AG09309 (cell line): Measurements from ENCODE around the gene FCHSD2.
"Not testable (repeated sequence)": the region's sequence is repeated elsewhere in the genome, so short reads cannot be mapped to it uniquely, and the experiment has no call there.

ENCODE experiments used
- DNase-seq: peaks from one replicate; pipeline ENCODE4 v3.0.0-alpha.2; 2010; ENCODE audit warnings: low read depth
- H3K4me3 ChIP-seq: 2 replicates; pipeline ENCODE4 v1.5.1; 2011; ENCODE audit warnings: mild to moderate bottlenecking, low read depth, low read length, moderate library complexity; ENCODE audit not compliant: control insufficient read depth
- TF ChIP-seq, protein P1 (sequence below): IDR thresholded peaks from 2 replicates; pipeline ENCODE4 v1.5.1; 2011; ENCODE audit warnings: mild to moderate bottlenecking, low read depth, low read length, inconsistent platforms; ENCODE audit not compliant: insufficient read depth, control insufficient read depth; ENCODE audit errors: missing control alignments

The FCHSD2 gene

DNA sequence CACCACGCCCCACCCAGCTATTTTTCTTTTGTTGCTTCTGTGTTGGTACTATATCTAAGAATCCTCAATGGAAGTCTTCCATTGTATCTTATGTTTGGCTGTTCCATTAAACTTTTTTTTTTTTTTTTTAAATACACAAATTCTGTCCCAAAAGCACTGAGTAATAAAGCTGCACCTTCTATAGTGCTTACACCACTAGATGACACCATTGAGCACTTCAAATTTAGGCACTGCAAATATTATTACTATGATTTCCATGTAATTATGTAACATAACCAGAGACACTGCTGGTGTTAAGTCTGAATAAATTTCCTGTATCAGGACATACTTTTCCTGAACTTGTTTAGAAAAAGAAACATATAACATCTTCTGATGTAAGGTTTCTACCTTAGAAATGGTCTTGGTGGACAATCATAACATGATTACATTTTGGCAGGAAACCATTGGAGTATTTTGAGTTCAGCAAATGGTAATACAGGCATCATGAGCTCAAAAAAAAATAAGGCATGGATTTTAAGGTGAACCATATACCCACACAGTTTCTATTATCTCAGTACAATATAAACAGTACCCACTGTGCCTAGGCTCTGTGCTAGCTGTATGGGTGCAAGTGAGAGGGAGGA, 217.4 kb downstream of the FCHSD2 start:
- H3K4me3 ChIP-seq: no peak overlapping the region
- DNase-seq: peak; percentile 20
- TF ChIP-seq, protein P1, sequence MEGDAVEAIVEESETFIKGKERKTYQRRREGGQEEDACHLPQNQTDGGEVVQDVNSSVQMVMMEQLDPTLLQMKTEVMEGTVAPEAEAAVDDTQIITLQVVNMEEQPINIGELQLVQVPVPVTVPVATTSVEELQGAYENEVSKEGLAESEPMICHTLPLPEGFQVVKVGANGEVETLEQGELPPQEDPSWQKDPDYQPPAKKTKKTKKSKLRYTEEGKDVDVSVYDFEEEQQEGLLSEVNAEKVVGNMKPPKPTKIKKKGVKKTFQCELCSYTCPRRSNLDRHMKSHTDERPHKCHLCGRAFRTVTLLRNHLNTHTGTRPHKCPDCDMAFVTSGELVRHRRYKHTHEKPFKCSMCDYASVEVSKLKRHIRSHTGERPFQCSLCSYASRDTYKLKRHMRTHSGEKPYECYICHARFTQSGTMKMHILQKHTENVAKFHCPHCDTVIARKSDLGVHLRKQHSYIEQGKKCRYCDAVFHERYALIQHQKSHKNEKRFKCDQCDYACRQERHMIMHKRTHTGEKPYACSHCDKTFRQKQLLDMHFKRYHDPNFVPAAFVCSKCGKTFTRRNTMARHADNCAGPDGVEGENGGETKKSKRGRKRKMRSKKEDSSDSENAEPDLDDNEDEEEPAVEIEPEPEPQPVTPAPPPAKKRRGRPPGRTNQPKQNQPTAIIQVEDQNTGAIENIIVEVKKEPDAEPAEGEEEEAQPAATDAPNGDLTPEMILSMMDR: peak; percentile 64

DNA sequence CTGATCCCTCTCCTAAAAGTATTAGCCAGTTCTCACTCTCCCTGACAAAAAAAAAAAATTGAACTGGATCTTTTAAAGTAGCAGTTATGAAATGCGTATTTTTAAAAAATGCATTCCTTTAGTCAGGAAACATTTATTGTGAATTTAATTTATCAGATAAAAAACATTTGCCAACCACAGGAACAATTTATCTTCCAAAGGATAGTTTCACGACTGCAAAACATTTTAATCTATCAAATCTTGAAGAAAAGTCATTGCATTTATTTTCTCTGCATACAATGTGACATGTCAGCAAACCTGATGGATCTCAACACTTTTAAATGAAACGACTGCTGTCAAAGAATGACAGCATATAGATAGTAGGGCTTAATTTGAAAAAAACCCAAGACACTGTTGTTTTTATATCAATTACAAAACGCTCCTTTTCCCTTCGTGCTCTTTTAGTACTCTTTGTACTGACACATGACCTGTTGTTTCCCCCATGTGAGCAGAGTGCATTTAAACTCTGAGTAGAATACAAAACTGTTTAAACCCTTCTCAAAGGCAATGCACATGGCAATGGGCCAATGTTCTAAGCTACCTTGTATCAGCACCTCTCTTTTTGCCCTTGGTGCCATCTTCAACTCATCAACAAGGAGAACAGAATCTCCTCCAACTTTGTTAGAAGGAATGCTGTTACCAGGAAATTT, 220.9 kb downstream of the FCHSD2 start:
- DNase-seq: no peak
- no peak overlapping the region for H3K4me3 ChIP-seq
- TF ChIP-seq, protein P1: no peak

DNA sequence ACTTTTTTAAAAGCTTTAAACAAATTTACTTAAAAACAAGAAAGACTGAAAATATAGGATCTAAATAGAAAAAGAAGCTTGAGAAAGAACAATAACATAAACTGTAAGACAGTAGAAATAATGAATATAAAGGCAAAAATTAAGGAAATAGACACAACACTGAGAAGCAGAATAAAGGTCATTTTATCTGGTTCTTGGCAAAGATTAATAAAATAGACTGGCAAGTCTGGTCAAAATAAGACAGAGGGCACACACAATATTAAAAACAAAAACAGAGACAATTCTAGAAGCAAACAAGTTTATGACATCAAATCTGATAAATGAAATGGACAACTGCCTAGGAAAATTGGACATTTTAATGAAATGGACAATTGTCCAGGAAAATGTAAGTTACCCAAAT, 222.1 kb downstream of the FCHSD2 start:
- TF ChIP-seq, protein P1: no peak
- H3K4me3 ChIP-seq: no peak overlapping the region

DNA sequence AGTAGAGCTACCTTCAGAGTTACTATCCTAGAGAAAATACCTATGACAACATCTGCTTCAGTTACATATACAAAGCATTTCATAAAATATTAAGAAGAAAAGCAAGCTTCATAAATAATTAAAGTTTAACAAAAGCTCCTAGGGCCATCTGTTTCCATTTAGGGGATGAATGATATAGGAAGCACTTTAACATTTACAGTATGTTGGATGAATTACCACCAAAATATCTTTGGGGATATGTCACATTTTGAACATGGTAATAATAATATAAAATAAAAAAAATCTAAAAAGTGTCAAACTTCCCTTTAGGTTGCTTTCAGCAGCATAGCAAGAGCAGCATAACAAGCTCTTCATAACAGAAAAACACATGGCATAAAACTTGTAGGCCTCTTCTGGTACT, 223.3 kb downstream of the FCHSD2 start:
- DNase-seq: no peak
- H3K4me3 ChIP-seq: no peak overlapping the region
- TF ChIP-seq, protein P1: no peak

More for the DNA sequence above, 222.1 kb downstream of the FCHSD2 start:
- no peak for DNase-seq

DNA sequence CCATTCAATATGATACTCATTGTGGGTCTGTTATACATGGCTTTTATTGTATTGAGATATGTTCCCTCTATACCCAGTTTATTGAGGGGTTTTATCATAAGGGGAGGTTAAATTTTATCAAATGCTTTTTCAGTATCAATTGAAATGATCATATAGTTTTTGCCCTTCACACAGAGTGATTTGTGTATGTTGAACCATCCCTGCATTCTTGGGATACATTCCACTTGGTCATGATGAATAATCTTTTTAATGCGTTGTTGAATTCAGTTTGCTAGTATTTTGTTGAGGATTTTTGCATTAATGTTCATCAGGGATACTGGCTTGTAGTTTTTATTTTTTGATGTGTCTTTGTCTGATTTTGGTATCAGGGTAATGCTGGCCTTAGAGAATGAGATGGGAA, 229.9 kb downstream of the FCHSD2 start:
- TF ChIP-seq, protein P1: no peak
- H3K4me3 ChIP-seq: no peak overlapping the region
- DNase-seq: no peak

DNA sequence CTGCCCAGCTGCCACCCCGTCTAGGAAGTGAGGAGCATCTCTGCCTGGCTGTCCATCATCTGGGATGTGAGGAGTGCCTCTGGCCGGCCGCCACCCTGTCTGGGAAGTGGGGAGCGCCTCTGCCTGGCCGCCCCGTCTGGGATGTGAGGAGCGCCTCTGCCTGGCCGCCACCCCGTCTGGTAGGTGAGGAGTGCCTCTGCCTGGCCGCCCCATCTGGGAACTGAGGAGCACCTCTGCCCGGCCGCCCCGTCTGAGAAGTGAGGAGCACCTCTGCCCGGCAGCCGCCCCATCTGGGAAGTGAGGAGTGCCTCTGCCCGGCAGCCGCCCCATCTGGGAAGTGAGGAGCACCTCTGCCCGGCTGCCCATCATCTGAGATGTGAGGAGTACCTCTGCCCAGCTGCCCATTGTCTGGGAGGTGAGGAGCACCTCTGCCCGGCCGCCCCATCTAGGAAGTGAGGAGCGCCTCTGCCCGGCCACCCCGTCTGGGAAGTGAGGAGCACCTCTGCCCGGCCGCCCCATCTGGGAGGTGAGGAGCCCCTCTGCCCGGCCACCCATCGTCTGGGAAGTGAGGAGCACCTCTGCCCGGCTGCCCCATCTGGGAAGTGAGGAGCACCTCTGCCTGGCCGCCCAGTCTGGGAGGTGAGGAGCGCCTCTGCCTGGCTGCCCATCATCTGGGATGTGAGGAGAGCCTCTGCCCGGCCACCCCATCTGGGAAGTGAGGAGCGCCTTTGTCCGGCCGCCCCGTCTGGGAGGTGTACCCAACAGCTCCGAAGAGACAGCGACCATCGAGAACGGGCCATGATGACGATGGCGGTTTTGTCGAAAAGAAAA, 232.3 kb downstream of the FCHSD2 start:
- not testable (repeated sequence) for DNase-seq, H3K4me3 ChIP-seq
